Measurements from ENCODE around the gene PITPNC1. TPM values are rescaled to one million over a fixed set of nuclear protein-coding genes. Genes with fewer than 3 reads are reported as not detected.

Gene PITPNC1
- total RNA-seq, 4 donors from 2014 or later: 1.6 to 6.0 (median 3.2) TPM

GRCh38 chr17:67440277-67441051 lies 63.4 kb downstream of the PITPNC1 start:
- Histone ChIP-seq H3K4me1 (peaks cover 5% of the 10 kb centered on the region), H3K27me3 (no peaks in the 10 kb centered on the region), H3K4me3 (no peak overlapping the region), H3K9me3 (no peaks in the 10 kb centered on the region), H3K27ac (no peak overlapping the region), H3K36me3 (no peaks in the 10 kb centered on the region)
- no peak for DNase-seq (ENCODE audit: low spot score in 2 of 2)
- WGBS: 68% methylated on average over 7 of the region's 7 CpGs
- TF ChIP-seq POLR2AphosphoS5 (IDR thresholded peaks at IDR 0.05) (no peak), POLR2A (IDR thresholded peaks at IDR 0.05) (no peak), EP300 (IDR thresholded peaks at IDR 0.05) (no peak), CTCF (IDR thresholded peaks at IDR 0.05) (no peak)

DNA sequence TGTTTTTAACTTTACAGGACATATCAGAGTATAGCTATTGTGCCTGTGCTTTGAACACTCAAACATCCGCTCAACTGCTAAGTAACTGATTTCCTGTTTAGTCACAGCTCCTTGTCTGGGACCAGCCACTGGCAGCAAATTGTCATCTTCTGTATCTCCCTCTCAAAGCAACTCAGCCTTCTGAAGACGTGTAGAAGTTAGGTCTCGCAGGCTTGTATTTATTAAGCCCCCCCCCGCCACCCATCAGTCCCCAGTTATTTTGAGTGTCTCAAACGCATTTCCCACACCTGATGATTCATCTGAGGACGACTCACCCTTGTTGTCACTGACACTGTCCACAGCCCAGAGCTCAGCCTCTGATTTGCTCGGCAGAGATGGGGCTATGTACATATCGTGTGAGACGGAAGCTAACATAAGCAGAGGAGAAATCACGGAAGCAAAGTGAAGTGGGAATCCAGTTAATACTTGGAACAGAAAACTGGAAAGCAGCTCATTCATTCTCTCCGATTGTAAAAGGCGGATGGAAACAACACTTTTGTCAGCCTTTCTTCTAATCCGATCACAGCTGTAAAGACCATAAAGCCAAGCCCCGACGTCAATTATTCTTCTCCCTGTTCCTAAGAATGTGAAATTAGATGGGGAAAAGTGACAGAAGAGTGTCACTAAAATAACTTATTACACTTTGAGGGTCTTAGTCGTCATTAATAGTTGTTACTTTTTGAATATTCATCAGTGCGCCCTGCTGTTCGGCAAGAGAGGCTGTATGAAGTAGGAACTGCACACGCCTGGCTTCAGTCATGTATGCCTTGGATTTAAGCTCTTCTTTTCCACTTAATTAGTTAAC lies 64.2 kb downstream of the PITPNC1 start:
- Histone ChIP-seq H3K9me3 (no peaks in the 10 kb centered on the region), H3K4me3 (no peak overlapping the region), H3K27ac (peak overlapping the region; percentile 53), H3K4me1 (peaks cover 5% of the 10 kb centered on the region), H3K27me3 (no peaks in the 10 kb centered on the region), H3K36me3 (no peaks in the 10 kb centered on the region)
- WGBS: 67% methylated on average over 19 of the region's 19 CpGs
- TF ChIP-seq POLR2A (IDR thresholded peaks at IDR 0.05) (no peak), POLR2AphosphoS5 (IDR thresholded peaks at IDR 0.05) (no peak), EP300 (IDR thresholded peaks at IDR 0.05) (no peak), CTCF (IDR thresholded peaks at IDR 0.05) (no peak)
- no peak for DNase-seq (ENCODE audit: low spot score in 2 of 2)

DNA sequence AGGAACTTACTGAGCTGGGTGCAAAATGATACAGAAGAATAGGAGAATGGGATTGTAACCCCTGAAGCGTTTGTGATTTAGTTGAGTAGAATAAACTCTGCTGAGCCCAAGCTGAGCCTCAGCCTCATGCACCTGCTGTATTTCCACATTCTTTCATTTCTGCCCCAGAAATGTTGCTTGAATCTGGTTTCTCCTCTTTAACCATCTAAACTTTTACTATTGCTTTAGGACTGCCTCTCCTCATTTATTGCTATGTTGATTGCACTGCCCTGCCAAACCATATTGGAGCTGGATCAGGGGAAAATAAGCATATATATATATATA lies 64.8 kb downstream of the PITPNC1 start:
- WGBS: 70% methylated on average over 1 of the region's 1 CpG
- no peak overlapping the region for H3K4me3 ChIP-seq
- no peaks in the 10 kb centered on the region for H3K9me3 ChIP-seq
- no peaks in the 10 kb centered on the region for H3K36me3 ChIP-seq
- H3K27me3 ChIP-seq: no peaks in the 10 kb centered on the region
- no peak for TF ChIP-seq POLR2A (IDR thresholded peaks at IDR 0.05)
- no peak for TF ChIP-seq CTCF (IDR thresholded peaks at IDR 0.05)
- TF ChIP-seq EP300 (IDR thresholded peaks at IDR 0.05): no peak
- no peak for TF ChIP-seq POLR2AphosphoS5 (IDR thresholded peaks at IDR 0.05)
- no peak overlapping the region for H3K27ac ChIP-seq
- H3K4me1 ChIP-seq: peaks cover 5% of the 10 kb centered on the region
- DNase-seq (ENCODE audit: low spot score in 2 of 2): no peak

- no peak overlapping the region for H3K4me3 ChIP-seq
- H3K27me3 ChIP-seq: no peaks in the 10 kb centered on the region
- 66% methylated on average over 13 of the region's 13 CpGs for WGBS
- TF ChIP-seq EP300 (IDR thresholded peaks at IDR 0.05) (no peak), POLR2A (IDR thresholded peaks at IDR 0.05) (no peak), CTCF (IDR thresholded peaks at IDR 0.05) (no peak), POLR2AphosphoS5 (IDR thresholded peaks at IDR 0.05) (no peak)
- no peak for DNase-seq (ENCODE audit: low spot score in 2 of 2)
- H3K4me1 ChIP-seq: peaks cover 5% of the 10 kb centered on the region
- no peak overlapping the region for H3K27ac ChIP-seq
- H3K9me3 ChIP-seq: no peaks in the 10 kb centered on the region
- no peaks in the 10 kb centered on the region for H3K36me3 ChIP-seq
These were observed 65.9 kb downstream of the PITPNC1 start for GRCh38 chr17:67442787-67443624.

Measured in suprapubic skin (tissue), 4 donors.